ENCODE results near the gene ZNF726.

DNA sequence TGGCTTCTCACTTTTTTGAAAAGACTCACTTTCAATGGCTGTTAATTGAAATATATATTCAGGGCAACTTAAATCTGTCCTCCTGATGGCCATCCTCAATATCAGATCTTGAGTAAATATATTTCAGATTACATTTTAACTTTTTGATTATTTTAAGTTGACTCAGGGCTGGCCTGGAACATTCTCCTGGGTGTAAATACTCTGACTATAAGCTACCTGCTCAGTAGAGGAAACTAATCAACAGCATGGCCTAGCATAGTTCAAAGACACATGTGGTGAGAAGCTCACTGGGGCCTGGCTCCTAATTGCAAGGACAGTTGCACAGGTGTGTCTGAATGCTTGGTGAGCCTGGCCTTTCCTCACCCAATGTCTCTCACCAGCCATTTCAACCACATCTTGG is 5.5 kb upstream of the ZNF726 start:
- TF ChIP-seq, protein P1, sequence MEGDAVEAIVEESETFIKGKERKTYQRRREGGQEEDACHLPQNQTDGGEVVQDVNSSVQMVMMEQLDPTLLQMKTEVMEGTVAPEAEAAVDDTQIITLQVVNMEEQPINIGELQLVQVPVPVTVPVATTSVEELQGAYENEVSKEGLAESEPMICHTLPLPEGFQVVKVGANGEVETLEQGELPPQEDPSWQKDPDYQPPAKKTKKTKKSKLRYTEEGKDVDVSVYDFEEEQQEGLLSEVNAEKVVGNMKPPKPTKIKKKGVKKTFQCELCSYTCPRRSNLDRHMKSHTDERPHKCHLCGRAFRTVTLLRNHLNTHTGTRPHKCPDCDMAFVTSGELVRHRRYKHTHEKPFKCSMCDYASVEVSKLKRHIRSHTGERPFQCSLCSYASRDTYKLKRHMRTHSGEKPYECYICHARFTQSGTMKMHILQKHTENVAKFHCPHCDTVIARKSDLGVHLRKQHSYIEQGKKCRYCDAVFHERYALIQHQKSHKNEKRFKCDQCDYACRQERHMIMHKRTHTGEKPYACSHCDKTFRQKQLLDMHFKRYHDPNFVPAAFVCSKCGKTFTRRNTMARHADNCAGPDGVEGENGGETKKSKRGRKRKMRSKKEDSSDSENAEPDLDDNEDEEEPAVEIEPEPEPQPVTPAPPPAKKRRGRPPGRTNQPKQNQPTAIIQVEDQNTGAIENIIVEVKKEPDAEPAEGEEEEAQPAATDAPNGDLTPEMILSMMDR (IDR thresholded peaks at IDR 0.05) = no peak
- TF ChIP-seq POLR2AphosphoS5 (IDR thresholded peaks at IDR 0.05) = no peak

Measured in upper lobe of left lung (tissue), 4 donors.